Left ventricle myocardium inferior (tissue), 1 donor: ENCODE measurements around the gene PLN. TPM values are rescaled to one million over a fixed set of nuclear protein-coding genes. Genes with fewer than 3 reads are reported as not detected.

Source experiments
- DNase-seq: peaks from one replicate; pipeline ENCODE4 v3.0.0-alpha.2; 2020
- H3K27ac ChIP-seq: fragments of 200-600 bp; replicated peaks from 2 replicates; pipeline ENCODE4 v1.8.0; 2021
- H3K27me3 ChIP-seq: fragments of 200-600 bp; 2 replicates; pipeline ENCODE4 v1.8.0; 2021; ENCODE audit warnings: low read depth
- H3K36me3 ChIP-seq: fragments of 200-600 bp; 2 replicates; pipeline ENCODE4 v1.8.0; 2021
- H3K4me1 ChIP-seq: fragments of 200-600 bp; 2 replicates; pipeline ENCODE4 v1.8.0; 2021
- H3K4me3 ChIP-seq: fragments of 200-600 bp; 2 replicates; pipeline ENCODE4 v1.8.0; 2021; ENCODE audit warnings: mild to moderate bottlenecking, moderate library complexity
- H3K9me3 ChIP-seq: fragments of 200-600 bp; replicated peaks from 2 replicates; pipeline ENCODE4 v1.8.0; 2021
- intact Hi-C: fragments of 100-400 bp; cut with micrococcal nuclease; formaldehyde crosslinking; loops from one replicate; pipeline ENCODE4 v1.11.0; 2022
- long read RNA-seq: library from polyadenylated mRNA; unstranded; transcript quantifications from one replicate; pipeline ENCODE4 v2.0.0, GENCODE V29; 2021
- total RNA-seq: library from RNA; stranded (reverse); fragmentation: NEBNext Ultra II Directional; extraction: Animal tissue kit (Norgen Biotek cat#: 25700); gene quantifications from one replicate; pipeline ENCODE4 v1.2.1, GENCODE V29; 2021
- TF ChIP-seq, protein P1 (sequence below): fragments of 200-600 bp; IDR thresholded peaks from 2 replicates; pipeline ENCODE4 v1.8.0; 2021; ENCODE audit warnings: antibody characterized with exemption, mild to moderate bottlenecking, borderline replicate concordance
- donor health status: DM: no; HTN: yes; CAD: no; lungs with severe emphysema.

Gene PLN
- 2,329 TPM for total RNA-seq
- long read RNA-seq, transcript PLN-201 (2 exons, 2,001 nt) = major isoform, 2,035 of 2,133 reads
- long read RNA-seq, partial matches to known transcripts = 87 of 2,133 reads
- long read RNA-seq, other reads (novel, unspliced or antisense) = 11 of 2,133 reads

DNA sequence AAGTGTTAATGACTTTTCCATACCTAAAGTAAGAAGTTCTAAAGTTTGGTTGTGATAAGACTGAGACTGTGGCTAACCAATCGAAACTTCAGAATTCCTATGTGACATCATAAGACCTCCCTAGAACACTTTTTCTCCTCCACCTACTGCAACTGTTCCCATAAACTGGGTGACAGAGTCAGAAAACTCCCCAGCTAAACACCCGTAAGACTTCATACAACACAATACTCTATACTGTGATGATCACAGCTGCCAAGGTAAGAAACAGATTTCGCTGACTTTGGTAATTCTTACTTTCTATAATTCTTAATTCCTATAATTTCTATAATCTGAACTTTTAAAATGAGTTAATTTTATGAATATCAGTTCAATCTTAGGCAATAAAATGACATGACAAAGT lies at the start of gene PLN:
Gene PLN, plus strand, starts transcription at position 161 of the 400 bp plus-strand sequence. CDS start 10,626 bp downstream, outside the sequence.
- TF ChIP-seq, protein P1, sequence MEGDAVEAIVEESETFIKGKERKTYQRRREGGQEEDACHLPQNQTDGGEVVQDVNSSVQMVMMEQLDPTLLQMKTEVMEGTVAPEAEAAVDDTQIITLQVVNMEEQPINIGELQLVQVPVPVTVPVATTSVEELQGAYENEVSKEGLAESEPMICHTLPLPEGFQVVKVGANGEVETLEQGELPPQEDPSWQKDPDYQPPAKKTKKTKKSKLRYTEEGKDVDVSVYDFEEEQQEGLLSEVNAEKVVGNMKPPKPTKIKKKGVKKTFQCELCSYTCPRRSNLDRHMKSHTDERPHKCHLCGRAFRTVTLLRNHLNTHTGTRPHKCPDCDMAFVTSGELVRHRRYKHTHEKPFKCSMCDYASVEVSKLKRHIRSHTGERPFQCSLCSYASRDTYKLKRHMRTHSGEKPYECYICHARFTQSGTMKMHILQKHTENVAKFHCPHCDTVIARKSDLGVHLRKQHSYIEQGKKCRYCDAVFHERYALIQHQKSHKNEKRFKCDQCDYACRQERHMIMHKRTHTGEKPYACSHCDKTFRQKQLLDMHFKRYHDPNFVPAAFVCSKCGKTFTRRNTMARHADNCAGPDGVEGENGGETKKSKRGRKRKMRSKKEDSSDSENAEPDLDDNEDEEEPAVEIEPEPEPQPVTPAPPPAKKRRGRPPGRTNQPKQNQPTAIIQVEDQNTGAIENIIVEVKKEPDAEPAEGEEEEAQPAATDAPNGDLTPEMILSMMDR = no peak
- H3K27ac ChIP-seq = peak within 1 kb of the TSS; percentile 82
- peaks cover 28% of the 10 kb centered on the region for H3K36me3 ChIP-seq
- H3K9me3 ChIP-seq = no peaks in the 10 kb centered on the region
- H3K4me3 ChIP-seq = peak within 1 kb of the TSS; percentile 63
- peaks cover 56% of the 10 kb centered on the region for H3K4me1 ChIP-seq
- DNase-seq = no peak
- no peaks in the 10 kb centered on the region for H3K27me3 ChIP-seq
- intact Hi-C loops = no loop called here

GRCh38 chr6:118500130-118501015 lies 47.7 kb upstream of the PLN start:
- TF ChIP-seq, protein P1 = no peak
- Histone ChIP-seq H3K4me1 (peaks cover 32% of the 10 kb centered on the region), H3K4me3 (no peak overlapping the region), H3K36me3 (peaks cover 55% of the 10 kb centered on the region), H3K27me3 (no peaks in the 10 kb centered on the region), H3K9me3 (peaks cover 17% of the 10 kb centered on the region), H3K27ac (peak overlapping the region; percentile 33)
- intact Hi-C loops = no loop called here
- no peak for DNase-seq

DNA sequence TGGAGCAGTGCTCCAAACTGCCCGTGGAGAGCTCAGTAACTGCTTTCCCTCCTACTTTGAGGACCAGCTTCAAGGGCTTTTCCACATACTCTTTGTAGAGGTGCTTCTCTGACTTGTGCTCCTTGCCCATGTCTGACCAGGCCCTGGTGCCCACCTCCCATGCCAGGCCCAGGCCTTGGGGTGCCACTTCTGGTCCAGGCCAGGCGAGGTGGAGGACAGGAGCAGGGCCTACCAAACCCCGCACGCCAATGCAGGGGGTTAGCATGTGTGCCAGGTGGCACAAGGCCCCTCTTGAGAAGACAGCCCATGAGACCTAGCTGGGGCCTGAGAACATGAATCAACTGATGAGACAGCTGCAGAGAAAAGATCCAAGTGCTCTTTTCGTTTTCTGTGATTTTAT lies 47.0 kb upstream of the PLN start:
- intact Hi-C loops = no loop called here
- TF ChIP-seq, protein P1 = no peak
- DNase-seq = no peak
- peaks cover 49% of the 10 kb centered on the region for H3K36me3 ChIP-seq
- H3K27me3 ChIP-seq = no peaks in the 10 kb centered on the region
- H3K4me3 ChIP-seq = no peak overlapping the region
- peak overlapping the region; percentile 33 for H3K27ac ChIP-seq
- H3K9me3 ChIP-seq = peaks cover 17% of the 10 kb centered on the region
- H3K4me1 ChIP-seq = peaks cover 33% of the 10 kb centered on the region

- TF ChIP-seq, protein P1 = no peak
- H3K9me3 ChIP-seq = peaks cover 17% of the 10 kb centered on the region
- no peaks in the 10 kb centered on the region for H3K27me3 ChIP-seq
- peaks cover 49% of the 10 kb centered on the region for H3K36me3 ChIP-seq
- no peak for DNase-seq
- peaks cover 37% of the 10 kb centered on the region for H3K4me1 ChIP-seq
- intact Hi-C loops = no loop called here
- no peak overlapping the region for H3K4me3 ChIP-seq
- no peak overlapping the region for H3K27ac ChIP-seq
Measured at GRCh38 chr6:118501765-118502164, 46.3 kb upstream of the PLN start.

GRCh38 chr6:118502169-118502568 lies 45.9 kb upstream of the PLN start:
- TF ChIP-seq, protein P1 = no peak
- Histone ChIP-seq H3K4me1 (peaks cover 41% of the 10 kb centered on the region), H3K4me3 (no peak overlapping the region), H3K27me3 (no peaks in the 10 kb centered on the region), H3K27ac (no peak overlapping the region), H3K36me3 (peaks cover 49% of the 10 kb centered on the region), H3K9me3 (peaks cover 17% of the 10 kb centered on the region)
- intact Hi-C loops = no loop called here
- no peak for DNase-seq
